ENCODE results near the gene CDYL.

- TF ChIP-seq GATA2 (IDR thresholded peaks at IDR 0.05; ENCODE audit: low read depth, low read length) (no peak), GATA3 (IDR thresholded peaks at IDR 0.05; ENCODE audit: low read depth, low read length) (no peak)
Observed at GRCh38 chr6:4786996-4787395, 10.8 kb downstream of the CDYL start.
